Fibroblast of lung (primary cell): Measurements from ENCODE around the gene KIF15. TPM values are rescaled to one million over a fixed set of nuclear protein-coding genes. Genes with fewer than 3 reads are reported as not detected.

Experiments used
- DNase-seq, 2 donors: peaks; one replicate each; pipeline versions ENCODE4 v3.0.0 to v3.0.0-alpha.2; 2010; ENCODE audit warnings: low read depth in 2 of 2
- H2AFZ ChIP-seq: 2 replicates; pipeline ENCODE4 v1.5.1; 2012; ENCODE audit warnings: low read length, control low read depth, inconsistent platforms
- H3K27ac ChIP-seq: 2 replicates; pipeline ENCODE4 v1.5.1; 2011; ENCODE audit warnings: low read length, control low read depth; ENCODE audit not compliant: insufficient read depth
- H3K27me3 ChIP-seq: 2 replicates; pipeline ENCODE4 v1.5.1; 2011; ENCODE audit warnings: mild to moderate bottlenecking, low read length; ENCODE audit not compliant: control insufficient read depth, insufficient read depth
- H3K36me3 ChIP-seq: 2 replicates; pipeline ENCODE4 v1.5.1; 2011; ENCODE audit warnings: low read length; ENCODE audit not compliant: control insufficient read depth, insufficient read depth
- H3K4me1 ChIP-seq: 2 replicates; pipeline ENCODE4 v1.5.1; 2011; ENCODE audit warnings: low read length; ENCODE audit not compliant: control insufficient read depth, insufficient read depth; ENCODE audit errors: extremely low read depth
- H3K4me2 ChIP-seq: 2 replicates; pipeline ENCODE4 v1.5.1; 2011; ENCODE audit warnings: low read length, control low read depth; ENCODE audit not compliant: insufficient read depth; ENCODE audit errors: extremely low read depth
- H3K4me3 ChIP-seq, 4 experiments: fragments of 200-600 bp in 1 of 4; sonication (generic) in 1 of 4; replicated peaks in 1 of 4; 2 replicates each; pipeline ENCODE4 v1.5.1; 2011 to 2016; ENCODE audit warnings: low read length in 4 of 4, low read depth in 3 of 4, mild to moderate bottlenecking in 3 of 4, control low read depth in 2 of 4, inconsistent platforms in 1 of 4, mixed read lengths in 1 of 4; ENCODE audit not compliant: insufficient read depth in 1 of 4; ENCODE audit errors: control extremely low read depth in 1 of 4
- H3K79me2 ChIP-seq: 2 replicates; pipeline ENCODE4 v1.5.1; 2012; ENCODE audit warnings: mild to moderate bottlenecking, low read length, inconsistent platforms; ENCODE audit not compliant: control insufficient read depth, insufficient read depth
- H3K9ac ChIP-seq: 2 replicates; pipeline ENCODE4 v1.5.1; 2011; ENCODE audit warnings: mild to moderate bottlenecking, low read length, control low read depth; ENCODE audit not compliant: insufficient read depth
- H3K9me3 ChIP-seq: 2 replicates; pipeline ENCODE4 v1.5.1; 2012; ENCODE audit warnings: low read depth, low read length; ENCODE audit not compliant: control insufficient read depth, insufficient read depth
- H4K20me1 ChIP-seq: 2 replicates; pipeline ENCODE4 v1.5.1; 2011; ENCODE audit warnings: low read length; ENCODE audit not compliant: control insufficient read depth, insufficient read depth; ENCODE audit errors: extremely low read depth
- EZH2 ChIP-seq: IDR thresholded peaks from 2 replicates; pipeline ENCODE4 v1.5.1; 2012; ENCODE audit warnings: low read length, control low read depth, mild to moderate bottlenecking; ENCODE audit errors: missing control alignments
- polyA plus RNA-seq, 2 donors: library from polyadenylated mRNA; depleted of rRNA in 1 of 2; stranded (reverse) in 1 of 2; unstranded in 1 of 2; fragments of >200 nt; gene quantifications; 2 replicates each; pipeline ENCODE4 v1.2.1, GENCODE V29; 2011 to 2012; ENCODE audit warnings: missing spikeins in 1 of 2
- total RNA-seq: library from RNA; depleted of rRNA; stranded (reverse); fragments of >200 nt; gene quantifications from 2 replicates; pipeline ENCODE4 v1.2.1, GENCODE V29; 2014
- TF ChIP-seq, protein P1 (sequence below), 2 donors: IDR thresholded peaks in 1 of 2; conservative IDR thresholded peaks in 1 of 2; 1 replicate in 1 of 2; 2 replicates in 1 of 2; pipeline ENCODE4 v1.5.1; 2011 to 2012; ENCODE audit warnings: low read length in 2 of 2, control low read depth in 1 of 2, inconsistent platforms in 1 of 2, low read depth in 1 of 2, mild to moderate bottlenecking in 1 of 2

Gene KIF15
- total and polyA plus RNA-seq, 2 donors (not counting 1 experiment from before 2014, with no cell fraction given) = 3.1 to 3.8 TPM

DNA sequence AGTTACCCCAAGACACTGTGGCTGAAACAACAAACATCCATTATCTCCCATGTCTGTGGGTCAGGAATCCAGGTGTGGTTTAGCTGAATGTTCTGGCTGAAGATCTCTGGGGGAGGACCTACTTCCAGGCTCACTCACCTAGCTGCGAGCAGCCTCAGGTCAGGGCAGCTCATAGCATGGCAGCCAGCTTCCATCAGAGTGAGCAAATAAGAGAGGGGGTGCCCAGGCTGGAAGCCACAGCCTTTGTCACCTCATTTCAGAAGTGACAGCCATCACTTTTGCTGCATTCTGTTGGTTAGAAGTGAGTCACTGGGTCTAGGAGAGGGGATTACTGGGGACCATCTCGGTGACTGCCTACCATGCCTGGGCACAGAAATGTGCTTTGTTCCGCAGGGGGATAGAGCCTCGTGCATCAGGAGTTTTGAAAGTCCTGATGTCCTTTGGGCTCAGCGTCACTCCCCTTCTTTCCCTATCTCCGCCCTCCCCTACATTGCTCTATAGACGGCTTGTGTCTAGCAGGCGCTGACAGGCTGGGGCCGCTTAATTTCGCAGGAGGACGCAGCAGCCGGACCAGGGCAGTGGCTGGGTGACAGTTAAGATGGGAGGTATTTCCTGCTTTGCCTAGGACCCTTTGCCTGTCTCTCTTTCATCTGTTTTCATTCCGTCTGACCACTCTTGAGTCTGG, 138.2 kb downstream of the KIF15 start:
- no peak overlapping the region for H3K27ac ChIP-seq
- TF ChIP-seq, protein P1, sequence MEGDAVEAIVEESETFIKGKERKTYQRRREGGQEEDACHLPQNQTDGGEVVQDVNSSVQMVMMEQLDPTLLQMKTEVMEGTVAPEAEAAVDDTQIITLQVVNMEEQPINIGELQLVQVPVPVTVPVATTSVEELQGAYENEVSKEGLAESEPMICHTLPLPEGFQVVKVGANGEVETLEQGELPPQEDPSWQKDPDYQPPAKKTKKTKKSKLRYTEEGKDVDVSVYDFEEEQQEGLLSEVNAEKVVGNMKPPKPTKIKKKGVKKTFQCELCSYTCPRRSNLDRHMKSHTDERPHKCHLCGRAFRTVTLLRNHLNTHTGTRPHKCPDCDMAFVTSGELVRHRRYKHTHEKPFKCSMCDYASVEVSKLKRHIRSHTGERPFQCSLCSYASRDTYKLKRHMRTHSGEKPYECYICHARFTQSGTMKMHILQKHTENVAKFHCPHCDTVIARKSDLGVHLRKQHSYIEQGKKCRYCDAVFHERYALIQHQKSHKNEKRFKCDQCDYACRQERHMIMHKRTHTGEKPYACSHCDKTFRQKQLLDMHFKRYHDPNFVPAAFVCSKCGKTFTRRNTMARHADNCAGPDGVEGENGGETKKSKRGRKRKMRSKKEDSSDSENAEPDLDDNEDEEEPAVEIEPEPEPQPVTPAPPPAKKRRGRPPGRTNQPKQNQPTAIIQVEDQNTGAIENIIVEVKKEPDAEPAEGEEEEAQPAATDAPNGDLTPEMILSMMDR (conservative IDR thresholded peaks at IDR 0.05 in 1 of 2, IDR thresholded peaks at IDR 0.05 in 1 of 2; ENCODE audit: low read depth in 1 of 2, low read length in 2 of 2) = no peak
- TF ChIP-seq EZH2 = no peak
- no peak overlapping the region for H3K4me2 ChIP-seq
- no peak overlapping the region for H2AFZ ChIP-seq
- H3K9me3 ChIP-seq = no peaks in the 10 kb centered on the region
- no peaks in the 10 kb centered on the region for H3K36me3 ChIP-seq
- H3K4me1 ChIP-seq = no peaks in the 10 kb centered on the region
- H3K4me3 ChIP-seq = no peak overlapping the region
- no peaks in the 10 kb centered on the region for H4K20me1 ChIP-seq
- no peak overlapping the region for H3K9ac ChIP-seq
- DNase-seq = no peak
- H3K27me3 ChIP-seq = peaks cover 2% of the 10 kb centered on the region
- H3K79me2 ChIP-seq = no peaks in the 10 kb centered on the region

DNA sequence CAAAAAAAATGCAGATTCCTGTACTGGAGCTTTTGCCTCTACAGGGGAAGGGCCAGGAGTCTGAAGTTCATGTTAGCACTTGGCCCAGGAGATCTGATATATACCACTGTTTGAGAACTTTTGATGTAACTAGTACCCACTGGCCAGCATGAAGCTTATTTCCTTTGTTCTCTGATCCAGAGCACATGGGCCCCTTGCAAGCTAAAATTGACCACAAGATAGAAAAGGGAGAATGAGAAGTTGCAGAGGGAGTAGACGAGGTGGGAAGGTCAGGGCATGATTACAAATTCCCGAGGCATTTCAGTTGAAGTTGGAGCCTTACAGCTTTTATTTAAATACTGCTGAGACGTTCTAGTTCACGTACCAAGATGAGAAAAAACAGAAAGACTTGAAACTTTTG, 141.0 kb downstream of the KIF15 start:
- peak in 1 of 2 donors; percentile 21 for DNase-seq
- no peaks in the 10 kb centered on the region for H4K20me1 ChIP-seq
- no peaks in the 10 kb centered on the region for H3K79me2 ChIP-seq
- TF ChIP-seq EZH2 = no peak
- TF ChIP-seq, protein P1 (conservative IDR thresholded peaks at IDR 0.05 in 1 of 2, IDR thresholded peaks at IDR 0.05 in 1 of 2; ENCODE audit: low read depth in 1 of 2, low read length in 2 of 2) = no peak
- no peaks in the 10 kb centered on the region for H3K4me1 ChIP-seq
- H3K4me3 ChIP-seq = no peak overlapping the region
- no peak overlapping the region for H2AFZ ChIP-seq
- no peak overlapping the region for H3K4me2 ChIP-seq
- H3K36me3 ChIP-seq = no peaks in the 10 kb centered on the region
- peaks cover 2% of the 10 kb centered on the region for H3K27me3 ChIP-seq
- H3K9me3 ChIP-seq = no peaks in the 10 kb centered on the region
- no peak overlapping the region for H3K9ac ChIP-seq
- no peak overlapping the region for H3K27ac ChIP-seq

Other genes starting within 250 kb of the KIF15 start
- 8.5 and 13.2 TPM in 2 replicates for gene ZKSCAN7, start 206.6 kb upstream of the KIF15 start, total RNA-seq
- 2.2 and 3.0 TPM in 2 replicates for gene ZKSCAN7, start 206.6 kb upstream of the KIF15 start, polyA plus RNA-seq
- 3.3 and 4.0 TPM in 2 replicates for gene ZNF660, start 176.8 kb upstream of the KIF15 start, total RNA-seq
- 0.44 and 0.92 TPM in 2 replicates for gene ZNF660, start 176.8 kb upstream of the KIF15 start, polyA plus RNA-seq
- gene ZNF197, start 136.8 kb upstream of the KIF15 start, total RNA-seq = 20.3 and 20.8 TPM in 2 replicates
- gene ZNF197, start 136.8 kb upstream of the KIF15 start, polyA plus RNA-seq = 8.1 and 9.3 TPM in 2 replicates
- gene ZNF35, start 113.1 kb upstream of the KIF15 start, total RNA-seq = 9.8 and 11.2 TPM in 2 replicates
- 6.9 and 8.0 TPM in 2 replicates for gene ZNF35, start 113.1 kb upstream of the KIF15 start, polyA plus RNA-seq
- gene ZNF502, start 49.1 kb upstream of the KIF15 start, total RNA-seq = 5.4 and 6.1 TPM in 2 replicates
- 3.1 and 4.2 TPM in 2 replicates for gene ZNF502, start 49.1 kb upstream of the KIF15 start, polyA plus RNA-seq
- gene ZNF501, start 32.2 kb upstream of the KIF15 start, total RNA-seq = 11.3 and 16.0 TPM in 2 replicates
- 3.2 and 3.7 TPM in 2 replicates for gene ZNF501, start 32.2 kb upstream of the KIF15 start, polyA plus RNA-seq
- 18.3 and 20.0 TPM in 2 replicates for gene KIAA1143, start 175 bp upstream of the KIF15 start, total RNA-seq
- gene KIAA1143, start 175 bp upstream of the KIF15 start, polyA plus RNA-seq = 16.0 and 18.9 TPM in 2 replicates
- 17.2 and 25.3 TPM in 2 replicates for gene TMEM42, start 100.1 kb downstream of the KIF15 start, total RNA-seq
- 20.2 and 23.4 TPM in 2 replicates for gene TMEM42, start 100.1 kb downstream of the KIF15 start, polyA plus RNA-seq
- gene TGM4, start 112.8 kb downstream of the KIF15 start, total RNA-seq = not detected in 2 replicates
- 0.02 TPM in 1 of 2 replicates, not detected in the other for gene TGM4, start 112.8 kb downstream of the KIF15 start, polyA plus RNA-seq
- 37.8 and 53.2 TPM in 2 replicates for gene ZDHHC3, start 214.4 kb downstream of the KIF15 start, total RNA-seq
- 126 and 155 TPM in 2 replicates for gene ZDHHC3, start 214.4 kb downstream of the KIF15 start, polyA plus RNA-seq
- gene EXOSC7, start 214.4 kb downstream of the KIF15 start, total RNA-seq = 36.7 and 58.8 TPM in 2 replicates
- gene EXOSC7, start 214.4 kb downstream of the KIF15 start, polyA plus RNA-seq = 72.1 and 72.5 TPM in 2 replicates